ENCODE results near the gene SENP3. TPM values are rescaled to one million over a fixed set of nuclear protein-coding genes. Genes with fewer than 3 reads are reported as not detected.

The SENP3 gene
- total and polyA plus RNA-seq, 2 of the 13 experiments (the other 11 are each of a cell fraction or from before 2014, with no cell fraction given), result 55.8 to 75.4 TPM

- peak; percentile 98 for TF ChIP-seq ZHX2 (IDR thresholded peaks at IDR 0.05; ENCODE audit: low read depth)
- TF ChIP-seq ZHX2 (CRISPR knock-in tag; IDR thresholded peaks at IDR 0.05; ENCODE audit: borderline replicate concordance), result no peak
- TF ChIP-seq ZNF878 (CRISPR knock-in tag; IDR thresholded peaks at IDR 0.05), result no peak
- no peak for TF ChIP-seq ZNF33B (CRISPR knock-in tag; IDR thresholded peaks at IDR 0.05)
- no peak for TF ChIP-seq KDM4B (CRISPR knock-in tag; IDR thresholded peaks at IDR 0.05)
- no peak for TF ChIP-seq DMTF1 (CRISPR knock-in tag; IDR thresholded peaks at IDR 0.05)
- no peak for TF ChIP-seq ZNF678 (CRISPR knock-in tag; IDR thresholded peaks at IDR 0.05)
- TF ChIP-seq NRL (CRISPR knock-in tag; IDR thresholded peaks at IDR 0.05; ENCODE audit: borderline replicate concordance), result 0 out of 2 replicates have a peak, but pooled peaks have one; percentile 80
- peak; percentile 97 for TF ChIP-seq ZNF687 (CRISPR knock-in tag; IDR thresholded peaks at IDR 0.05)
- TF ChIP-seq ISL2 (CRISPR knock-in tag; IDR thresholded peaks at IDR 0.05), result no peak
- no peak for TF ChIP-seq ZSCAN12 (CRISPR knock-in tag; IDR thresholded peaks at IDR 0.05)
- TF ChIP-seq RNF219 (CRISPR knock-in tag; IDR thresholded peaks at IDR 0.05), result no peak
- TF ChIP-seq ZNF644 (CRISPR knock-in tag; IDR thresholded peaks at IDR 0.05; ENCODE audit: low read depth), result no peak
- no peak for TF ChIP-seq PLSCR1 (CRISPR knock-in tag; IDR thresholded peaks at IDR 0.05; ENCODE audit: borderline replicate concordance)
Measured at GRCh38 chr17:7572338-7572587, 10.5 kb downstream of the SENP3 start (continued).
